Kidney epithelial cell (primary cell): ENCODE data around the gene LRRC3. TPM values are rescaled to one million over a fixed set of nuclear protein-coding genes. Genes with fewer than 3 reads are reported as not detected.
A peak's percentile ranks its signal among the peaks of the same experiment; 100 is the strongest.

Source experiments
- DNase-seq: peaks from one replicate; pipeline ENCODE4 v3.0.0-alpha.2; 2010; ENCODE audit warnings: low read depth
- H3K27me3 ChIP-seq: 2 replicates; pipeline ENCODE4 v1.6.0; 2011; ENCODE audit warnings: low read length; ENCODE audit not compliant: control insufficient read depth, insufficient read depth
- H3K36me3 ChIP-seq: 2 replicates; pipeline ENCODE4 v1.5.1; 2011; ENCODE audit warnings: low read length; ENCODE audit not compliant: control insufficient read depth, insufficient read depth
- H3K4me3 ChIP-seq: 2 replicates; pipeline ENCODE4 v1.5.1; 2011; ENCODE audit warnings: low read depth, mild to moderate bottlenecking, control low read depth, low read length
- total RNA-seq: library from RNA; depleted of rRNA; stranded (reverse); fragments of >200 nt; gene quantifications from 2 replicates; pipeline ENCODE4 v1.2.3, GENCODE V29; 2015
- TF ChIP-seq, protein P1 (sequence below): IDR thresholded peaks from 2 replicates; pipeline ENCODE4 v1.5.1; 2011; ENCODE audit warnings: mild to moderate bottlenecking, moderate library complexity, low read length, control low read depth, inconsistent platforms; ENCODE audit not compliant: insufficient read depth, poor library complexity, severe bottlenecking

LRRC3 gene
- total RNA-seq, 1 donor from 2014 or later: 3.4 TPM

DNA sequence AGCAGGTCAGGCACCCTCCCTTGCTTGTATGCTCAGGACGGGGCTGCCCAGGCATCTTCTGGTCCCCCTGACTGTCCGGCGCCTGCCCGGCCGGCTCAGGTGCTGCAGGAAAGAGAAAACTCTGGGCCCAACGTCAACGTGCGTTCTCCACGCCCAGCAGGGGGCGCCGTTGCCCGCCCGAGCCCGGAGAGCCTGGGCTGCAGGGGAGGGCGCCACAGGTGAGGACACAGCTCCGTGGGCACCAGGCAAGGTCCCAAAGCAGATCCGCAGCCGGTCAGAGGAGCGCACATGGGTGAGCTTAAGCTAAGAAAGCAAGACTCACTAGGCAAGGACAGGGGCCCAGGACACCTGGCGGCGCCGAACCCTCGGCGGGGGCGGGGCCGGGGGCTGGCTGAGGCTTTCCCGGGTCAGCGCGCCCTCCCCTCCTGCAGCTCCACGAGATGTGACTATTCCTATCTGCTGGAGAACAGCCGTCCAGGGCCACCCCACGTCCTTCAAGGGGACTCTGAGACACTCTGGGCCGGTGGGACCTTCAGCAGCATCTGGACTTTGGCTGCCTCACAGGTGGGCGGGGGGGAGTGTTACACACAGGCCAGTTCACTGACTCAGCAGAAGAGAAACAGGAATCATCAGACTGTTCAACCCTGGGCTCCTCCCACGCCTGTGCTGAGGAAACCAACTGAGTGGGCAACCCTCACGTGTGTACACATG is 55.4 kb downstream of the LRRC3 start:
- peak; percentile 12 for DNase-seq
- peaks cover 35% of the 10 kb centered on the region for H3K27me3 ChIP-seq
- H3K4me3 ChIP-seq: peak overlapping the region; percentile 11
- no peaks in the 10 kb centered on the region for H3K36me3 ChIP-seq
- TF ChIP-seq, protein P1, sequence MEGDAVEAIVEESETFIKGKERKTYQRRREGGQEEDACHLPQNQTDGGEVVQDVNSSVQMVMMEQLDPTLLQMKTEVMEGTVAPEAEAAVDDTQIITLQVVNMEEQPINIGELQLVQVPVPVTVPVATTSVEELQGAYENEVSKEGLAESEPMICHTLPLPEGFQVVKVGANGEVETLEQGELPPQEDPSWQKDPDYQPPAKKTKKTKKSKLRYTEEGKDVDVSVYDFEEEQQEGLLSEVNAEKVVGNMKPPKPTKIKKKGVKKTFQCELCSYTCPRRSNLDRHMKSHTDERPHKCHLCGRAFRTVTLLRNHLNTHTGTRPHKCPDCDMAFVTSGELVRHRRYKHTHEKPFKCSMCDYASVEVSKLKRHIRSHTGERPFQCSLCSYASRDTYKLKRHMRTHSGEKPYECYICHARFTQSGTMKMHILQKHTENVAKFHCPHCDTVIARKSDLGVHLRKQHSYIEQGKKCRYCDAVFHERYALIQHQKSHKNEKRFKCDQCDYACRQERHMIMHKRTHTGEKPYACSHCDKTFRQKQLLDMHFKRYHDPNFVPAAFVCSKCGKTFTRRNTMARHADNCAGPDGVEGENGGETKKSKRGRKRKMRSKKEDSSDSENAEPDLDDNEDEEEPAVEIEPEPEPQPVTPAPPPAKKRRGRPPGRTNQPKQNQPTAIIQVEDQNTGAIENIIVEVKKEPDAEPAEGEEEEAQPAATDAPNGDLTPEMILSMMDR: peak; percentile 91

DNA sequence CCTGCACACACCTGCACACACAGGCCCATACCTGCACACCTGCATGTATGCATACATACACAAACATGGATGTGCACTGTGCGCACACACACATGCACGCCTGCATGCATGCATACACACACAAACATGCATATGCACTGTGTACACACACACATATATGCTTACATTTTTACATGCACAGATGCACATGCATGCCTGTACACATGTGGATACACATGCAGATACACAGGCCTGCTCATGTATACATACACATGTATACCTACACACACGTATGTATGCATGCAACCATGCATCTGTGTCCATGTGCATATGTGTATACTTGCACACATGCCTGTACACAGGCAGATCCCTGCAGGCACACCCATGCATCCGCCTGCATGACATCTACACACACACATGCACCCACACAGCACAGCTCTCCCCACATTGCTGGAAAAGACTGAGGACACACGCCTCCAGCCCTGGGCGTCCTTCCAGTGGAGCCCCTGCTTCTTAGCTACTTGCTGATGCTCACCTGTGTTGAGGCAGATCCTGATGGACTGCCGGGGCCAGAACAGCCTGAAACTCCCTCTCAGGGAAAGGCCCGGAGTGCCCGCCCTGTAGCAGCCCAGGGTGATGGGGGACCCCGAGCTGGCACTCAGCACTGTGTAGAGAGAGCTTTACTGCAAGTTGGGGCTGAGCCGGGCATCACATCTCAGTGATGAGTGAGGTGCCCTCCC is 56.1 kb downstream of the LRRC3 start:
- H3K27me3 ChIP-seq: peaks cover 29% of the 10 kb centered on the region
- no peak overlapping the region for H3K4me3 ChIP-seq
- H3K36me3 ChIP-seq: no peaks in the 10 kb centered on the region
- DNase-seq: no peak
- TF ChIP-seq, protein P1: no peak

Other genes with a start within 250 kb of the LRRC3 start
- 1.6 and 2.9 TPM in 2 replicates for gene ICOSLG, start 214.6 kb upstream of the LRRC3 start, total RNA-seq
- not detected in 2 replicates for gene DNMT3L, start 193.6 kb upstream of the LRRC3 start, total RNA-seq
- gene AIRE, start 169.6 kb upstream of the LRRC3 start, total RNA-seq: 0.17 TPM in 1 of 2 replicates, not detected in the other
- gene PFKL, start 155.5 kb upstream of the LRRC3 start, total RNA-seq: 75.8 and 89.9 TPM in 2 replicates
- gene CFAP410, start 116.1 kb upstream of the LRRC3 start, total RNA-seq: 20.2 and 27.0 TPM in 2 replicates
- 2.8 and 2.9 TPM in 2 replicates for gene TRPM2, start 101.9 kb upstream of the LRRC3 start, total RNA-seq
- gene KRTAP10-1, start 84.7 kb downstream of the LRRC3 start, total RNA-seq: not detected in 2 replicates
- gene KRTAP10-2, start 96.0 kb downstream of the LRRC3 start, total RNA-seq: not detected in 2 replicates
- gene KRTAP10-3, start 103.3 kb downstream of the LRRC3 start, total RNA-seq: not detected in 2 replicates
- not detected in 2 replicates for gene KRTAP10-4, start 118.2 kb downstream of the LRRC3 start, total RNA-seq
- not detected in 2 replicates for gene KRTAP10-5, start 125.1 kb downstream of the LRRC3 start, total RNA-seq
- not detected in 2 replicates for gene KRTAP10-6, start 137.0 kb downstream of the LRRC3 start, total RNA-seq
- not detected in 2 replicates for gene KRTAP10-7, start 145.1 kb downstream of the LRRC3 start, total RNA-seq
- gene KRTAP10-8, start 156.6 kb downstream of the LRRC3 start, total RNA-seq: not detected in 2 replicates
- gene KRTAP10-9, start 171.6 kb downstream of the LRRC3 start, total RNA-seq: not detected in 2 replicates
- gene KRTAP10-10, start 181.8 kb downstream of the LRRC3 start, total RNA-seq: not detected in 2 replicates
- gene KRTAP10-11, start 190.9 kb downstream of the LRRC3 start, total RNA-seq: not detected in 2 replicates
- gene KRTAP12-4, start 199.1 kb downstream of the LRRC3 start, total RNA-seq: not detected in 2 replicates
- not detected in 2 replicates for gene KRTAP12-3, start 202.4 kb downstream of the LRRC3 start, total RNA-seq
- not detected in 2 replicates for gene KRTAP12-2, start 211.4 kb downstream of the LRRC3 start, total RNA-seq
- gene KRTAP12-1, start 226.7 kb downstream of the LRRC3 start, total RNA-seq: not detected in 2 replicates
- gene KRTAP10-12, start 241.7 kb downstream of the LRRC3 start, total RNA-seq: not detected in 2 replicates